GM23248 (cell line): ENCODE measurements around the gene TTLL5. TPM values are rescaled to one million over a fixed set of nuclear protein-coding genes. Genes with fewer than 3 reads are reported as not detected.

Source experiments
- DNase-seq: peaks from one replicate; pipeline ENCODE4 v3.0.0-alpha.2; 2015
- H2AFZ ChIP-seq: fragments of 200-600 bp; sonication (generic); 2 replicates; pipeline ENCODE4 v1.6.1; 2016; ENCODE audit warnings: antibody characterized with exemption
- H3F3A ChIP-seq: fragments of 200-600 bp; sonication (generic); 2 replicates; pipeline ENCODE4 v1.6.1; 2016; ENCODE audit warnings: mild to moderate bottlenecking, antibody characterized with exemption, mixed run types; ENCODE audit not compliant: insufficient read depth
- H3K27ac ChIP-seq: fragments of 200-600 bp; sonication (generic); 2 replicates; pipeline ENCODE4 v1.5.1; 2016; ENCODE audit warnings: mild to moderate bottlenecking
- H3K27me3 ChIP-seq: fragments of 200-600 bp; sonication (generic); replicated peaks from 2 replicates; pipeline ENCODE4 v1.6.1; 2016; ENCODE audit warnings: mild to moderate bottlenecking; ENCODE audit not compliant: insufficient read depth
- H3K36me3 ChIP-seq: fragments of 200-600 bp; sonication (generic); 2 replicates; pipeline ENCODE4 v1.6.1; 2016; ENCODE audit warnings: low read depth, mild to moderate bottlenecking
- H3K4me1 ChIP-seq: fragments of 200-600 bp; sonication (generic); 2 replicates; pipeline ENCODE4 v1.6.1; 2016; ENCODE audit warnings: mild to moderate bottlenecking; ENCODE audit not compliant: insufficient read depth
- H3K4me2 ChIP-seq: fragments of 200-600 bp; sonication (generic); one replicate; pipeline ENCODE4 v1.6.1; 2016; ENCODE audit warnings: mild to moderate bottlenecking; ENCODE audit not compliant: unreplicated experiment
- H3K4me3 ChIP-seq: fragments of 200-600 bp; sonication (generic); 2 replicates; pipeline ENCODE4 v1.5.1; 2016; ENCODE audit warnings: mild to moderate bottlenecking
- H3K79me2 ChIP-seq: fragments of 200-600 bp; sonication (generic); 2 replicates; pipeline ENCODE4 v1.6.1; 2016; ENCODE audit warnings: mild to moderate bottlenecking; ENCODE audit not compliant: insufficient read depth
- H3K9ac ChIP-seq: fragments of 200-600 bp; sonication (generic); 2 replicates; pipeline ENCODE4 v1.6.1; 2016; ENCODE audit warnings: mild to moderate bottlenecking
- H3K9me2 ChIP-seq: fragments of 200-600 bp; sonication (generic); 2 replicates; pipeline ENCODE4 v1.6.1; 2016; ENCODE audit warnings: mixed run types, mild to moderate bottlenecking, moderate library complexity; ENCODE audit not compliant: insufficient read depth
- H3K9me3 ChIP-seq: fragments of 200-600 bp; sonication (generic); one replicate; pipeline ENCODE4 v1.6.1; 2017; ENCODE audit warnings: low read depth
- H4K20me1 ChIP-seq: fragments of 200-600 bp; sonication (generic); 2 replicates; pipeline ENCODE4 v1.6.0; 2016; ENCODE audit not compliant: insufficient read depth
- EZH2 ChIP-seq: fragments of 200-600 bp; sonication (generic); IDR thresholded peaks from 2 replicates; pipeline ENCODE4 v1.6.1; 2018; ENCODE audit warnings: antibody characterized with exemption, mild to moderate bottlenecking; ENCODE audit not compliant: insufficient read depth, poor library complexity, severe bottlenecking
- EZH2phosphoT487 ChIP-seq: fragments of 200-600 bp; sonication (generic); IDR thresholded peaks from 2 replicates; pipeline ENCODE4 v1.6.1; 2018; ENCODE audit warnings: antibody characterized with exemption, moderate library complexity, mild to moderate bottlenecking, low read depth; ENCODE audit not compliant: insufficient read depth
- WGBS, 2 experiments: methylation state at CpG; one replicate each; pipeline ENCODE4 v1.1.6; 2015 to 2017; ENCODE audit warnings: low lambda C conversion rate in 2 of 2, low coverage in 1 of 2; ENCODE audit errors: missing lambda C conversion rate in 2 of 2; 5-methylcytosine and 5-hydroxymethylcytosine counted together
- in situ Hi-C: fragments of 300-500 bp; cut with MboI; formaldehyde crosslinking; loops from 2 replicates; pipeline ENCODE4 v1.15.0; 2020
- polyA plus RNA-seq: library from polyadenylated mRNA; unstranded; fragments of >200 nt; fragmentation: Nextera tagmentation; extraction: Ambion mirVana; gene quantifications from 2 replicates; pipeline ENCODE4 v1.2.1, GENCODE V29; 2016
- total RNA-seq: library from RNA; depleted of rRNA; stranded (reverse); fragments of >200 nt; shearing (Covaris generic); gene quantifications from 2 replicates; pipeline ENCODE4 v1.2.3, GENCODE V29; 2014

Gene TTLL5
- total and polyA plus RNA-seq, 2 experiments from 2014 or later: 14.6 to 17.8 TPM

GRCh38 chr14:75769047-75769685, 108.1 kb downstream of the TTLL5 start:
- Histone ChIP-seq H3F3A (no peaks in the 10 kb centered on the region), H2AFZ (no peak overlapping the region), H3K27ac (no peak overlapping the region), H3K4me3 (no peak overlapping the region), H3K9ac (no peak overlapping the region), H4K20me1 (no peaks in the 10 kb centered on the region), H3K4me2 (no peak overlapping the region), H3K9me3 (no peaks in the 10 kb centered on the region), H3K9me2 (no peaks in the 10 kb centered on the region), H3K79me2 (no peaks in the 10 kb centered on the region), H3K36me3 (peaks cover 7% of the 10 kb centered on the region; the same call in 1 of the 2 replicates), H3K4me1 (peaks cover 11% of the 10 kb centered on the region), H3K27me3 (no peaks in the 10 kb centered on the region)
- no peak for TF ChIP-seq EZH2
- no peak for TF ChIP-seq EZH2phosphoT487
- in situ Hi-C loops: no loop called here
- peak; percentile 31 for DNase-seq
- 58 to 60% methylated on average over 9 of the region's 9 CpGs for WGBS, 2 experiments

- Histone ChIP-seq H4K20me1 (no peaks in the 10 kb centered on the region), H3K9ac (no peak overlapping the region), H3K27ac (no peak overlapping the region), H3K9me2 (no peaks in the 10 kb centered on the region), H3F3A (no peaks in the 10 kb centered on the region), H3K36me3 (peaks cover 10% of the 10 kb centered on the region; the same call in 1 of the 2 replicates), H3K79me2 (no peaks in the 10 kb centered on the region), H3K4me1 (peaks cover 11% of the 10 kb centered on the region), H3K9me3 (no peaks in the 10 kb centered on the region), H3K27me3 (no peaks in the 10 kb centered on the region), H3K4me2 (no peak overlapping the region), H2AFZ (no peak overlapping the region), H3K4me3 (no peak overlapping the region)
- no peak for TF ChIP-seq EZH2
- TF ChIP-seq EZH2phosphoT487: no peak
- 61 to 63% methylated on average over 2 of the region's 2 CpGs for WGBS, 2 experiments
- in situ Hi-C loops: no loop called here
- no peak for DNase-seq
Measured at GRCh38 chr14:75770635-75771034, 109.6 kb downstream of the TTLL5 start.

- Histone ChIP-seq H3F3A (no peaks in the 10 kb centered on the region), H2AFZ (no peak overlapping the region), H3K9me2 (no peaks in the 10 kb centered on the region), H3K27me3 (no peaks in the 10 kb centered on the region), H3K79me2 (no peaks in the 10 kb centered on the region), H3K27ac (no peak overlapping the region), H3K36me3 (peaks cover 5% of the 10 kb centered on the region; the same call in 1 of the 2 replicates), H3K9me3 (no peaks in the 10 kb centered on the region), H3K4me1 (peaks cover 11% of the 10 kb centered on the region), H3K4me3 (no peak overlapping the region), H3K9ac (no peak overlapping the region), H3K4me2 (no peak overlapping the region), H4K20me1 (no peaks in the 10 kb centered on the region)
- TF ChIP-seq EZH2: no peak
- TF ChIP-seq EZH2phosphoT487: no peak
- WGBS, 2 experiments: 63 to 64% methylated on average over 6 of the region's 6 CpGs
- DNase-seq: no peak
- in situ Hi-C loops: no loop called here
Measured at GRCh38 chr14:75771595-75771994, 110.5 kb downstream of the TTLL5 start.

GRCh38 chr14:75773046-75773445, 112.0 kb downstream of the TTLL5 start:
- peaks cover 11% of the 10 kb centered on the region for H3K4me1 ChIP-seq
- no peaks in the 10 kb centered on the region for H3K9me3 ChIP-seq
- no peak for DNase-seq
- H3K9me2 ChIP-seq: no peaks in the 10 kb centered on the region
- peaks cover 5% of the 10 kb centered on the region; the same call in 1 of the 2 replicates for H3K36me3 ChIP-seq
- no peaks in the 10 kb centered on the region for H3K79me2 ChIP-seq
- no peak overlapping the region for H3K4me3 ChIP-seq
- no peak overlapping the region for H2AFZ ChIP-seq
- no peaks in the 10 kb centered on the region for H3F3A ChIP-seq
- in situ Hi-C loops: no loop called here
- H3K4me2 ChIP-seq: no peak overlapping the region
- TF ChIP-seq EZH2phosphoT487: no peak
- TF ChIP-seq EZH2: no peak
- no peak overlapping the region for H3K27ac ChIP-seq
- H3K27me3 ChIP-seq: no peaks in the 10 kb centered on the region
- no peaks in the 10 kb centered on the region for H4K20me1 ChIP-seq
- H3K9ac ChIP-seq: no peak overlapping the region

GRCh38 chr14:75781096-75781495, 120.0 kb downstream of the TTLL5 start:
- Histone ChIP-seq H2AFZ (no peak overlapping the region), H3F3A (no peaks in the 10 kb centered on the region), H3K79me2 (no peaks in the 10 kb centered on the region), H3K27ac (no peak overlapping the region), H4K20me1 (no peaks in the 10 kb centered on the region), H3K4me1 (no peaks in the 10 kb centered on the region), H3K9me3 (no peaks in the 10 kb centered on the region), H3K36me3 (peaks cover 13% of the 10 kb centered on the region), H3K27me3 (no peaks in the 10 kb centered on the region), H3K9ac (no peak overlapping the region), H3K4me2 (no peak overlapping the region), H3K9me2 (no peaks in the 10 kb centered on the region), H3K4me3 (no peak overlapping the region)
- DNase-seq: no peak
- in situ Hi-C loops: no loop called here
- 95 to 99% methylated on average over 7 of the region's 7 CpGs for WGBS, 2 experiments
- no peak for TF ChIP-seq EZH2
- no peak for TF ChIP-seq EZH2phosphoT487
